ENCODE results near the gene QSOX2. TPM values are rescaled to one million over a fixed set of nuclear protein-coding genes. Genes with fewer than 3 reads are reported as not detected.

Gene QSOX2
- total RNA-seq, 1 experiment from 2014 or later: 9.9 TPM

Other genes starting within 250 kb of the QSOX2 start
- 12.3 and 16.5 TPM in 2 replicates for gene NACC2, start 150.5 kb downstream of the QSOX2 start, total RNA-seq (2014; rRNA removed)
- gene TMEM250, start 126.9 kb downstream of the QSOX2 start, total RNA-seq (2014; rRNA removed): 62.3 and 64.7 TPM in 2 replicates
- not detected in 2 replicates for gene LHX3, start 40.7 kb downstream of the QSOX2 start, total RNA-seq (2014; rRNA removed)
- gene CCDC187, start 58.3 kb upstream of the QSOX2 start, total RNA-seq (2014; rRNA removed): 0.04 TPM in 1 of 2 replicates, not detected in the other
- 26.9 and 27.8 TPM in 2 replicates for gene GPSM1, start 81.7 kb upstream of the QSOX2 start, total RNA-seq (2014; rRNA removed)
- gene DNLZ, start 117.9 kb upstream of the QSOX2 start, total RNA-seq (2014; rRNA removed): 51.4 and 64.9 TPM in 2 replicates
- gene CARD9, start 127.9 kb upstream of the QSOX2 start, total RNA-seq (2014; rRNA removed): 0.52 and 1.1 TPM in 2 replicates
- 7.5 and 7.8 TPM in 2 replicates for gene SNAPC4, start 154.4 kb upstream of the QSOX2 start, total RNA-seq (2014; rRNA removed)
- gene ENTR1, start 164.8 kb upstream of the QSOX2 start, total RNA-seq (2014; rRNA removed): 32.3 and 38.3 TPM in 2 replicates
- gene PMPCA, start 164.8 kb upstream of the QSOX2 start, total RNA-seq (2014; rRNA removed): 44.3 and 54.9 TPM in 2 replicates
- 10.7 and 12.2 TPM in 2 replicates for gene INPP5E, start 194.0 kb upstream of the QSOX2 start, total RNA-seq (2014; rRNA removed)
- gene SEC16A, start 237.2 kb upstream of the QSOX2 start, total RNA-seq (2014; rRNA removed): 28.3 and 33.5 TPM in 2 replicates

Measured in PC-3 (cell line).